Measurements from ENCODE around the gene ARHGEF12. TPM values are rescaled to one million over a fixed set of nuclear protein-coding genes. Genes with fewer than 3 reads are reported as not detected.

The ARHGEF12 gene
- total RNA-seq, 2 experiments from 2014 or later, result 13.7 to 13.8 TPM

DNA sequence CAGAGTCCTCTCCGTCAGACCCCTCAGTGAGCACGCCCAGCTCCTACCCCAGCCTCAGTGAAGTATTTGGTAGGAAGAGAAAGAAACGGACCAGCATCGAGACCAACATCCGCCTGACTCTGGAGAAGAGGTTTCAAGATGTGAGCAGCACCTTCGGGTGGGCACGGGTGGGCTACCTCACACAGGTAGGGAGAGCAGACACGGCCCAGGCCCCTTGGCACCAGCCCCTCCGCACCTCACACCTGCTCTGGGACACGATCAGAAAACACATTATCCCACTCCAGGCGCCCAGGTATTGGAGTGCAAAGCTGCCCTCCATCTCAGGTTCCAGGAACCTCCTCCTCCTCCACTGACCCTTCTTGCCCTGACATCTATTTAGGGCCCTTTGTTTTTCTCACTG lies 28.7 kb upstream of the ARHGEF12 start:
- H3K27ac Mint-ChIP-seq, result no peak overlapping the region
- no peaks in the 10 kb centered on the region for H3K9me3 Mint-ChIP-seq
- H3K36me3 Mint-ChIP-seq, result no peaks in the 10 kb centered on the region
- no peak overlapping the region for H3K4me3 Mint-ChIP-seq
- DNase-seq, result no peak
- H3K27me3 Mint-ChIP-seq, result peaks cover 11% of the 10 kb centered on the region
- H3K4me1 Mint-ChIP-seq, result no peaks in the 10 kb centered on the region

DNA sequence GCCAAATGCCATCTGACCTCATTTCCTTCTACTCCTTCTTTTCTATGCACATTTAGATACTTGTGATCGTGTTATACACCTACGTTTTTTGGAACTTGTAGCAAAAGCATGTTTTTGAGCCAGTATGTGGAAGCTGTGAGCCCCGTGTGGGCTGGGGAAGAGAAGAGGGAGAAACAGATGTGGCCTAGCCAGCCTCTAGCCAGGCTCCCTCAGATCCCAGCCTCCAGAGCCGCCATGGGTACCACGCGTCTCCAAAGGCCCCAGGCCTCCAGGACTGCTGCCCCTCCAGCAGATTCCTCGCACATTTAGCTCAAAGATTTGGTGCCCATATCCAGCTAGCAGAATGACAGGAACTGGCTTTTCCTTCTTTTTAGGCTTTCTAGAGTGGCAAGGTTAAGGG lies 28.1 kb upstream of the ARHGEF12 start:
- no peaks in the 10 kb centered on the region for H3K9me3 Mint-ChIP-seq
- no peak overlapping the region for H3K27ac Mint-ChIP-seq
- no peaks in the 10 kb centered on the region for H3K36me3 Mint-ChIP-seq
- DNase-seq, result no peak
- no peak overlapping the region for H3K4me3 Mint-ChIP-seq
- H3K27me3 Mint-ChIP-seq, result peaks cover 10% of the 10 kb centered on the region
- H3K4me1 Mint-ChIP-seq, result no peaks in the 10 kb centered on the region

DNA sequence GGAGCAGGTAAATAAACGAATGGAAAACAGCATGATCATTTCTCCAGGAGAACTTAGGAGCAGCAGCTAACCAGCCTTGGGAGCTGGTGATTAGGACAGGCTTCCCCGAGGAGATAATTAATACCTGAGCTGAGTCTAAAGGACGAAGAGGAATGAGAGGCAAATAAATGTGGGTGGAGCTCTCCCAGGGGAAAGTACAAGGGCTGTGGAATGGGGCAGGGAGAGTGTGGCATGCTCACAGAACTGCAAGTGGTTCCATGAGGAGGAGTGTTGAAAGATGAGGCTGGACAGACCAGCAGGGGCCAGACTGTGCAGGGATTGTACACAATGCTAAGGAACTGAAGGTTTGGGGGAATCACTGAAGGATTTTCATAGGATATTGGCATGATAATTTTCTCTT lies 25.3 kb upstream of the ARHGEF12 start:
- Mint-ChIP-seq H3K36me3 (no peaks in the 10 kb centered on the region), H3K27ac (no peak overlapping the region), H3K27me3 (peaks cover 6% of the 10 kb centered on the region), H3K4me1 (no peaks in the 10 kb centered on the region), H3K9me3 (no peaks in the 10 kb centered on the region), H3K4me3 (no peak overlapping the region)
- DNase-seq, result no peak

DNA sequence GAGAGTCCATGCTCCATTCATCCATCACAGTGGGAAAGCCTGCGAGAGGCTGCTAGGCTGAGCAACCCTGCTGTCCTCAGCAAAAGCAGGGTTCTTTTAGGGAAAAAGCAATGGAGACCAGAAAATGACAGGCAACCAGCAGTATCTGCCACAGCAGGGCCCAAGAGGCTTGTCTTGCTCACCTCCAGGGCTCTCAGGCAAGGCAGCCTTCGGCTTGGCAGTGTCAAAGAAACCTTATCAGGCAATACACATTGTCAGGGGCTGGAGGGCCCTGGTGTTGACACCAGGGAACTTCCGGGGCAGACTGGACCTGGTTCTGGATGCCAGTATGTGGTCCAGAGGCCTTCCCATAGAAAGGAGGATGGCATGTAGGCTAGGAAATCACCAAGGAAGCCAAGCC lies 21.4 kb upstream of the ARHGEF12 start:
- Mint-ChIP-seq H3K4me1 (no peaks in the 10 kb centered on the region), H3K4me3 (no peak overlapping the region)

GRCh38 chr11:120316880-120317688 lies 19.1 kb upstream of the ARHGEF12 start:
- Mint-ChIP-seq H3K27ac (no peak overlapping the region), H3K36me3 (no peaks in the 10 kb centered on the region), H3K4me1 (no peaks in the 10 kb centered on the region), H3K9me3 (no peaks in the 10 kb centered on the region), H3K4me3 (no peak overlapping the region), H3K27me3 (peaks cover 19% of the 10 kb centered on the region)
- DNase-seq, result no peak

More for the DNA sequence above, 21.4 kb upstream of the ARHGEF12 start:
- no peaks in the 10 kb centered on the region for H3K36me3 Mint-ChIP-seq
- no peak overlapping the region for H3K27ac Mint-ChIP-seq
- H3K27me3 Mint-ChIP-seq, result peaks cover 17% of the 10 kb centered on the region
- H3K9me3 Mint-ChIP-seq, result no peaks in the 10 kb centered on the region
- no peak for DNase-seq

DNA sequence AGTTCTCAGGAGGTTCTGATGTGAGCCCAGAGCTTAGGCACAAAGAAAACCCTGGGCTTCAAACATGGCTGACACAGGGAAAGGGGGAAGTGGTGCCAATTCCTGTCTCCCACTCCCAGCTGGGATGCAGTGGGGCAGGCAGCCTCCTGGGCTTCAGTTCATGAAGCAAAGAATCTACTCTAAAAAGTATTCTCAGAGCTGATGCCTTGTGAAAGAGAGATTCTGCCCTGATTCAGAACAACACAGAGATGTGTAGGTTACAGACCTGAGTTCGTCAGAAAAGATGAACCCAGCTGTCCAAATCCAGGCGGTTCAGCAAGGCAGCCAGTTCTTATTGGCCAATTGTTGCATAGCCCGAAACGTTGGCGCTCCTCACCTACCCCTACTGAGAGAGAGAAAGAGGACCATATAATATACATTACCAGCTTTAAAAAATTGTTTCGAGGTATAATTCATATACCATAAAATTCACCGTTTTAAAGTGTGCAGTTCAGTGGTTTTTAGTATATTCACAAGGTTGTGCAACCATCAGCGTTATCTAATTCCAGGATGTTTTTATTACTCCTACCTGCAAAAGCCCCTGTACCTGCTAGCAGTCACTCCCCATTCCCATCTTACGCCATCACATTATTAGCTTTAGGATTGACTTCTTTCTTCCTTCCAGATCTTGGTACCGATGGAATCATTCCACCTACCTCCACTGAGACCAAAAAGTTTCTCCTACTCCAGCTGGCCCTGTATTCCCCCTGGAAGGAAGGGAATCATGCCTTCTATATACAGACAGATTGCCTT lies 18.3 kb upstream of the ARHGEF12 start:
- H3K9me3 Mint-ChIP-seq, result no peaks in the 10 kb centered on the region
- H3K4me3 Mint-ChIP-seq, result no peak overlapping the region
- peaks cover 20% of the 10 kb centered on the region for H3K27me3 Mint-ChIP-seq
- no peak for DNase-seq
- no peaks in the 10 kb centered on the region for H3K4me1 Mint-ChIP-seq
- no peak overlapping the region for H3K27ac Mint-ChIP-seq
- H3K36me3 Mint-ChIP-seq, result no peaks in the 10 kb centered on the region

- no peak overlapping the region for H3K27ac Mint-ChIP-seq
- no peak overlapping the region for H3K4me3 Mint-ChIP-seq
- no peak for DNase-seq
- no peaks in the 10 kb centered on the region for H3K9me3 Mint-ChIP-seq
- no peaks in the 10 kb centered on the region for H3K36me3 Mint-ChIP-seq
- H3K4me1 Mint-ChIP-seq, result no peaks in the 10 kb centered on the region
- H3K27me3 Mint-ChIP-seq, result peaks cover 30% of the 10 kb centered on the region
These were observed 17.3 kb upstream of the ARHGEF12 start for GRCh38 chr11:120318906-120319305.

GRCh38 chr11:120324932-120325810 lies 11.0 kb upstream of the ARHGEF12 start, which contains the start of gene TLCD5:
TLCD5 (plus strand) TSS chr11:120325299; CDS start chr11:120327442, 2,143 bp downstream.
- Mint-ChIP-seq H3K27me3 (peaks cover 67% of the 10 kb centered on the region), H3K36me3 (peaks cover 3% of the 10 kb centered on the region), H3K27ac (no peak within 1 kb of the TSS)

DNA sequence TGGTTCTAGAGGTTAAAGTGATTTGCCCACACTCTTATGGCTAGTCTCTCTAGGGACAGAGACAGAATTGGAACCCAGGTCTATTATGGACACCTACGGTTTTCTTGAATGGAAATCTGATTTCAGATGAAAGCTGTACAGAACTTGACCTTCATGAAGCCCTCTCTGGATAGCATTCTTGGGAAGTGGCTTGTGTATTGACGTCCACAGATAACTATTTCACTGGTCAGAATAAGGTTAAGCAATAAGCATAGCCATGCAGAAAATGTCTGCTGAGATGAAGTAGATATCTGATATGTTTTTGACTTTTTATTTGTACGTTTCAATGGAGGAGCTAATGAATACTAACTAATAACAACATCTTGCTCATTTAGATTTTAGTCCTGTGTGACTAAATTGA lies 10.0 kb upstream of the ARHGEF12 start:
- Mint-ChIP-seq H3K9me3 (peaks cover 2% of the 10 kb centered on the region), H3K36me3 (peaks cover 3% of the 10 kb centered on the region), H3K27ac (no peak overlapping the region)

More at GRCh38 chr11:120324932-120325810, 11.0 kb upstream of the ARHGEF12 start, which contains the start of gene TLCD5:
- H3K9me3 Mint-ChIP-seq, result peaks cover 2% of the 10 kb centered on the region
- peaks cover 14% of the 10 kb centered on the region for H3K4me1 Mint-ChIP-seq
- H3K4me3 Mint-ChIP-seq, result peak within 1 kb of the TSS; percentile 67
- DNase-seq, result peak; percentile 55

GRCh38 chr11:120326845-120327281 lies 9.3 kb upstream of the ARHGEF12 start:
- Mint-ChIP-seq H3K36me3 (peaks cover 3% of the 10 kb centered on the region), H3K9me3 (peaks cover 2% of the 10 kb centered on the region), H3K4me3 (no peak overlapping the region), H3K27me3 (peaks cover 74% of the 10 kb centered on the region), H3K27ac (no peak overlapping the region), H3K4me1 (peaks cover 14% of the 10 kb centered on the region)
- no peak for DNase-seq

More for the DNA sequence above, 10.0 kb upstream of the ARHGEF12 start:
- Mint-ChIP-seq H3K4me1 (peaks cover 14% of the 10 kb centered on the region), H3K27me3 (peaks cover 71% of the 10 kb centered on the region), H3K4me3 (peak overlapping the region; percentile 52)
- DNase-seq, result no peak

GRCh38 chr11:120327311-120327710 lies 8.9 kb upstream of the ARHGEF12 start:
- peaks cover 14% of the 10 kb centered on the region for H3K4me1 Mint-ChIP-seq
- no peak overlapping the region for H3K27ac Mint-ChIP-seq
- DNase-seq, result no peak
- H3K36me3 Mint-ChIP-seq, result peaks cover 3% of the 10 kb centered on the region
- H3K9me3 Mint-ChIP-seq, result peaks cover 2% of the 10 kb centered on the region
- no peak overlapping the region for H3K4me3 Mint-ChIP-seq
- peaks cover 76% of the 10 kb centered on the region for H3K27me3 Mint-ChIP-seq

DNA sequence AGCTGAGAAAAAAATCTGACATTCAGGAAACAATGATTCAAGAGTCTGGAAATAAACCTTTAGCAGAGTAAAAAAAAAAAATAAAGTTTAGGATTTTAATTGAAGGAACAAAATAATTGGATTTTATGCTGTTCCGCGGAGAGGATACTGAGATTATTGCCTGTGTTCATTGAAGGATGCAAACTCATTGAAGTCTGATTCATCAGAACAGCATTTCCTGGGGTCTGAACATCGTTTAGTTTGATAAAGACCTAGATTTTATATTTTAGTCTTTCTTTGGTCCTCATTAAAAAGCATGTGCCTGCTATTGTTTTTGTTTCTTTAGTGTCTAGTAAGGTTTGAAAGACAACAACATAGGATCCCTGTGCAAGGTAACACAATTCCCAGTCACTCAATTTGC lies 6.7 kb upstream of the ARHGEF12 start:
- Mint-ChIP-seq H3K4me3 (no peak overlapping the region), H3K9me3 (peaks cover 2% of the 10 kb centered on the region), H3K36me3 (peaks cover 3% of the 10 kb centered on the region), H3K27me3 (peaks cover 74% of the 10 kb centered on the region), H3K27ac (no peak overlapping the region), H3K4me1 (peaks cover 14% of the 10 kb centered on the region)
- DNase-seq, result no peak

- Mint-ChIP-seq H3K4me1 (peaks cover 14% of the 10 kb centered on the region), H3K27me3 (peaks cover 69% of the 10 kb centered on the region), H3K36me3 (peaks cover 3% of the 10 kb centered on the region), H3K9me3 (peaks cover 2% of the 10 kb centered on the region), H3K27ac (no peak overlapping the region), H3K4me3 (no peak overlapping the region)
- DNase-seq, result no peak
These were observed 6.2 kb upstream of the ARHGEF12 start for GRCh38 chr11:120330045-120330444.

DNA sequence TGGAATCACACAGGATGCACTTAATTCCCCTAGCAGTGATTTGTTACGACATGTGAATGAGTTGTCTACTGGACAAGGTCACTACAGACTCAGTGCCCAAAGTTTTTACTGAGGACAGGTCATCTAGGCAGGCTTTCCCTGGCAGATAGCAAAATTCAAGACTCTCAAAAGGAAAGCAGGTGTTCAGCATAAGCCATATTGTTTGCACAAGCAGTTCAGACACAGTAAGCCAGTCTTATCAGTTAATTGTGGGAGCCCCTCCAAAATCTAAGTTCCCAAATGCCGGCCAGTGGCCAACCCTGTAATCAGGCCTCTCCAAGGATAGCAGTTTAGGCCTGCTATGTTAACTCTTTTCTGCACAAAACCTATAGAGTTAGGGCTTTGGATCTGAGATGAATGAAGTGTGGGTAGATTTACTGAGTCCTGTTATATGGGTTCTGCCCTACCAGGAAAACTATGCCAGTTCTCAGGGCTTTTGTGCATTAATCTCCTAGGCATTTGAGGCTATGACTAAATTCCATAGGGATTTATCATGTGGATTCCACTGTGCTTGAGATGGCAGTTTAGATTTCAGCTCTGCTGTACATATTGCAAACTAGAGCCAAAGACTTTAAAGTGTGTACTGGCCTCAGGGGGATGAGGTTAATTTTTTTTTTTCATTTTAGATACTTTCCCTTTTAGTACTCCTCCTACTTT lies 4.8 kb upstream of the ARHGEF12 start:
- Mint-ChIP-seq H3K36me3 (peaks cover 1% of the 10 kb centered on the region), H3K27me3 (peaks cover 58% of the 10 kb centered on the region), H3K4me1 (peaks cover 11% of the 10 kb centered on the region), H3K4me3 (no peak overlapping the region), H3K27ac (no peak overlapping the region), H3K9me3 (peaks cover 2% of the 10 kb centered on the region)
- DNase-seq, result no peak
